HEK293 (cell line): ENCODE data around the gene VPREB3.

Experiments
- KLF9 ChIP-seq: fragments of 450-650 bp; formaldehyde crosslinking; IDR thresholded peaks from 2 replicates; pipeline ENCODE4 v1.5.1; 2016; ENCODE audit warnings: missing biosample characterization, missing genetic modification characterization, low read depth
- TRIM28 ChIP-seq: IDR thresholded peaks from 2 replicates; pipeline ENCODE4 v1.6.1; 2011; ENCODE audit warnings: low read length, control low read depth, borderline replicate concordance
- YY2 ChIP-seq: fragments of 450-650 bp; formaldehyde crosslinking; IDR thresholded peaks from 2 replicates; pipeline ENCODE4 v1.5.1; 2016; ENCODE audit warnings: missing biosample characterization, missing genetic modification characterization
- ZBTB17 ChIP-seq: fragments of 450-650 bp; formaldehyde crosslinking; IDR thresholded peaks from 2 replicates; pipeline ENCODE4 v1.5.1; 2016; ENCODE audit warnings: missing biosample characterization, missing genetic modification characterization
- ZBTB8A ChIP-seq: fragments of 450-650 bp; formaldehyde crosslinking; IDR thresholded peaks from 2 replicates; pipeline ENCODE4 v1.5.1; 2016; ENCODE audit warnings: missing biosample characterization, missing genetic modification characterization
- ZNF146 ChIP-seq: fragments of 450-650 bp; formaldehyde crosslinking; IDR thresholded peaks from 2 replicates; pipeline ENCODE4 v1.5.1; 2016; ENCODE audit warnings: missing biosample characterization, missing genetic modification characterization
- ZNF341 ChIP-seq: fragments of 450-650 bp; formaldehyde crosslinking; IDR thresholded peaks from 2 replicates; pipeline ENCODE4; 2016; ENCODE audit warnings: low read depth, missing biosample characterization, missing genetic modification characterization
- ZNF350 ChIP-seq: fragments of 450-650 bp; formaldehyde crosslinking; IDR thresholded peaks from 2 replicates; pipeline ENCODE4 v1.5.0; 2017; ENCODE audit warnings: missing biosample characterization, mild to moderate bottlenecking, missing genetic modification characterization
- ZNF37A ChIP-seq: fragments of 450-650 bp; IDR thresholded peaks from 2 replicates; pipeline ENCODE4 v1.5.1; 2018; ENCODE audit warnings: missing biosample characterization, missing genetic modification characterization
- ZNF394 ChIP-seq: fragments of 450-650 bp; formaldehyde crosslinking; IDR thresholded peaks from 2 replicates; pipeline ENCODE4 v1.5.1; 2016; ENCODE audit warnings: missing biosample characterization, missing genetic modification characterization, mild to moderate bottlenecking, moderate library complexity, borderline replicate concordance
- ZNF404 ChIP-seq: fragments of 450-650 bp; formaldehyde crosslinking; IDR thresholded peaks from 2 replicates; pipeline ENCODE4 v1.5.1; 2017; ENCODE audit warnings: missing biosample characterization, missing genetic modification characterization
- ZNF426 ChIP-seq: fragments of 450-650 bp; formaldehyde crosslinking; IDR thresholded peaks from 2 replicates; pipeline ENCODE4 v1.5.1; 2017; ENCODE audit warnings: missing biosample characterization, missing genetic modification characterization, mild to moderate bottlenecking, inconsistent platforms, moderate library complexity
- ZNF48 ChIP-seq: fragments of 450-650 bp; formaldehyde crosslinking; IDR thresholded peaks from 2 replicates; pipeline ENCODE4 v1.5.1; 2016; ENCODE audit warnings: missing biosample characterization, missing genetic modification characterization
- ZSCAN16 ChIP-seq: fragments of 450-650 bp; formaldehyde crosslinking; IDR thresholded peaks from 2 replicates; pipeline ENCODE4 v1.5.1; 2016; ENCODE audit warnings: missing biosample characterization, missing genetic modification characterization
- TF ChIP-seq, protein P1 (sequence below): fragments of 450-650 bp; IDR thresholded peaks from 2 replicates; pipeline ENCODE4 v1.5.1; 2018; ENCODE audit warnings: missing biosample characterization, missing genetic modification characterization
- TF ChIP-seq, protein P2 (sequence below): fragments of 450-650 bp; formaldehyde crosslinking; conservative IDR thresholded peaks from 2 replicates; pipeline ENCODE4 v1.5.1; 2016; ENCODE audit warnings: low read depth, missing biosample characterization, missing genetic modification characterization
- TF ChIP-seq, protein P3 (sequence below): fragments of 450-650 bp; formaldehyde crosslinking; IDR thresholded peaks from 2 replicates; pipeline ENCODE4 v1.5.1; 2016; ENCODE audit warnings: missing biosample characterization, missing genetic modification characterization
- TF ChIP-seq, protein P4 (sequence below): fragments of 450-650 bp; formaldehyde crosslinking; IDR thresholded peaks from 2 replicates; pipeline ENCODE4 v1.5.1; 2016; ENCODE audit warnings: missing biosample characterization, missing genetic modification characterization
- TF ChIP-seq, protein P5 (sequence below): fragments of 450-650 bp; formaldehyde crosslinking; IDR thresholded peaks from 2 replicates; pipeline ENCODE4 v1.5.1; 2016; ENCODE audit warnings: missing biosample characterization, missing genetic modification characterization
- TF ChIP-seq, protein P6 (sequence below): fragments of 450-650 bp; formaldehyde crosslinking; IDR thresholded peaks from 2 replicates; pipeline ENCODE4 v1.5.1; 2016; ENCODE audit warnings: missing biosample characterization, missing genetic modification characterization
- TF ChIP-seq, protein P7 (sequence below): fragments of 450-650 bp; formaldehyde crosslinking; IDR thresholded peaks from 2 replicates; pipeline ENCODE4 v1.5.1; 2017; ENCODE audit warnings: missing biosample characterization, missing genetic modification characterization

VPREB3 gene

DNA sequence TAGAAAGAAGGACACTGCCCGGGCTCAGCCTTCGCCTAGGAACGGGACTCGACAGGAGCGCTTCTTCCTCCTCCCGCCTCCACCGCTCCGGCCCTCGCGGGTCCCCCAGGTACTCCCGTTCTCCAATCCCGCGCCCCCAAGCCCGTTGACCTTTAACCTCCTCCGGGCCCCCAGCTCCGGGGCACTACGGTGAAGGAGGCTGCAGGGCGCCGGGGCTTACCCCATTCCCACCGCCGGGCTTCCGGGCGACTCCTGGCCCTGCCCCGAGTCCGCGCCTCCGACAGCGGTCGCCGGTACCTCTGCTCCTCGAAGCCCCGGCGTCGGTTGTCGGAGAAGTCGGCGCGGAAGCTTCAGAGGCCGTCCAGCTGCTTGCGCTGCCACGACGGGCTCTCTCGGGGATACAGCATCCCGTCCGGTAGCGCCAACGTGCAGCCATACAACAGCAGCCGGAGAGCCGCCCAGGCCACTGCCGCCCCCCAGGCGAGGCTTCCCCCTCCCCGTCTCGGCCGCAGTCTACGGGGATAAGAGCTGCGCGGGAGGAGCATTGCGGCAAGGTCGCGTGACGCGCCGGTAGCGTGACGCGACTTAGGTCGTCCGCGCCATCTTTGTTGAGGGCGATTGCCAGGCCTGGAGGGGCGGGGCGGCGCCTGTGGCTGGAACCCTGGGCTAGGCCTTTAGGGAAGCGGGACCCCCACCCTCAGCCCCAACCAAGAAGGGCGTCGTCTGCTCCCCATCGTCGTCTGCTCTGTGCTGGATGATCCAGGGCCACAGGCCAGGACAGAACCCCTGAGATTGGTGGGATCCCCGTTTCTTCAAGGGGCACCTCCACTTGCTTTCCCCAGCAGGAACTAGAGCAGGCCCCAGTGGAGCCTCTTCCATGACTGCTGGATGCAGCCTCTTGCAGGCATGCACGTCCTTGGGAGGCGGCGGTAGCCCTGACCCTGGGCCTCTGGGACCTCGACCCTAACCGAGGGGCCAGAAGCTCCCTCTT is 37.1 kb downstream of the VPREB3 start (continued):
- TF ChIP-seq, protein P1, sequence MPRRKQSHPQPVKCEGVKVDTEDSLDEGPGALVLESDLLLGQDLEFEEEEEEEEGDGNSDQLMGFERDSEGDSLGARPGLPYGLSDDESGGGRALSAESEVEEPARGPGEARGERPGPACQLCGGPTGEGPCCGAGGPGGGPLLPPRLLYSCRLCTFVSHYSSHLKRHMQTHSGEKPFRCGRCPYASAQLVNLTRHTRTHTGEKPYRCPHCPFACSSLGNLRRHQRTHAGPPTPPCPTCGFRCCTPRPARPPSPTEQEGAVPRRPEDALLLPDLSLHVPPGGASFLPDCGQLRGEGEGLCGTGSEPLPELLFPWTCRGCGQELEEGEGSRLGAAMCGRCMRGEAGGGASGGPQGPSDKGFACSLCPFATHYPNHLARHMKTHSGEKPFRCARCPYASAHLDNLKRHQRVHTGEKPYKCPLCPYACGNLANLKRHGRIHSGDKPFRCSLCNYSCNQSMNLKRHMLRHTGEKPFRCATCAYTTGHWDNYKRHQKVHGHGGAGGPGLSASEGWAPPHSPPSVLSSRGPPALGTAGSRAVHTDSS (tag by site-specific recombination) = no peak
- TF ChIP-seq ZNF146 (no peak; the same call in 1 of the 2 replicates), ZNF48 (tag by site-specific recombination) (no peak), ZBTB8A (tag by site-specific recombination) (peak; percentile 69), ZNF37A (tag by site-specific recombination) (no peak), ZNF394 (peak; percentile 75; the same call in 1 of the 2 replicates), TRIM28 (no peak), ZNF341 (tag by site-specific recombination) (peak; percentile 85), ZNF350 (tag by site-specific recombination) (no peak), ZBTB17 (tag by site-specific recombination) (peak; percentile 92), KLF9 (peak; percentile 87), ZNF426 (no peak), YY2 (tag by site-specific recombination) (peak; percentile 73), ZNF404 (tag by site-specific recombination) (no peak), ZSCAN16 (no peak)
- TF ChIP-seq, protein P2, sequence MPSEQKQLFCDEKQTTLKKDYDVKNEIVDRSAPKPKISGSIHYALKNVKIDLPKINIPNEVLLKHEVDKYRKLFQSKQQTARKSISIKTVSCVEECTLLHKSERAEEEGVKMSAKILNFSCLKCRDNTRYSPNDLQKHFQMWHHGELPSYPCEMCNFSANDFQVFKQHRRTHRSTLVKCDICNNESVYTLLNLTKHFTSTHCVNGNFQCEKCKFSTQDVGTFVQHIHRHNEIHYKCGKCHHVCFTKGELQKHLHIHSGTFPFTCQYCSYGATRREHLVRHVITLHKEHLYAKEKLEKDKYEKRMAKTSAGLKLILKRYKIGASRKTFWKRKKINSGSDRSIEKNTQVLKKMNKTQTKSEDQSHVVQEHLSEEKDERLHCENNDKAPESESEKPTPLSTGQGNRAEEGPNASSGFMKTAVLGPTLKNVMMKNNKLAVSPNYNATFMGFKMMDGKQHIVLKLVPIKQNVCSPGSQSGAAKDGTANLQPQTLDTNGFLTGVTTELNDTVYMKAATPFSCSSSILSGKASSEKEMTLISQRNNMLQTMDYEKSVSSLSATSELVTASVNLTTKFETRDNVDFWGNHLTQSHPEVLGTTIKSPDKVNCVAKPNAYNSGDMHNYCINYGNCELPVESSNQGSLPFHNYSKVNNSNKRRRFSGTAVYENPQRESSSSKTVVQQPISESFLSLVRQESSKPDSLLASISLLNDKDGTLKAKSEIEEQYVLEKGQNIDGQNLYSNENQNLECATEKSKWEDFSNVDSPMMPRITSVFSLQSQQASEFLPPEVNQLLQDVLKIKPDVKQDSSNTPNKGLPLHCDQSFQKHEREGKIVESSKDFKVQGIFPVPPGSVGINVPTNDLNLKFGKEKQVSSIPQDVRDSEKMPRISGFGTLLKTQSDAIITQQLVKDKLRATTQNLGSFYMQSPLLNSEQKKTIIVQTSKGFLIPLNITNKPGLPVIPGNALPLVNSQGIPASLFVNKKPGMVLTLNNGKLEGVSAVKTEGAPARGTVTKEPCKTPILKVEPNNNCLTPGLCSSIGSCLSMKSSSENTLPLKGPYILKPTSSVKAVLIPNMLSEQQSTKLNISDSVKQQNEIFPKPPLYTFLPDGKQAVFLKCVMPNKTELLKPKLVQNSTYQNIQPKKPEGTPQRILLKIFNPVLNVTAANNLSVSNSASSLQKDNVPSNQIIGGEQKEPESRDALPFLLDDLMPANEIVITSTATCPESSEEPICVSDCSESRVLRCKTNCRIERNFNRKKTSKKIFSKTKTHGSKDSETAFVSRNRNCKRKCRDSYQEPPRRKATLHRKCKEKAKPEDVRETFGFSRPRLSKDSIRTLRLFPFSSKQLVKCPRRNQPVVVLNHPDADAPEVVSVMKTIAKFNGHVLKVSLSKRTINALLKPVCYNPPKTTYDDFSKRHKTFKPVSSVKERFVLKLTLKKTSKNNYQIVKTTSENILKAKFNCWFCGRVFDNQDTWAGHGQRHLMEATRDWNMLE (tag by site-specific recombination) = peak; percentile 33
- TF ChIP-seq, protein P3, sequence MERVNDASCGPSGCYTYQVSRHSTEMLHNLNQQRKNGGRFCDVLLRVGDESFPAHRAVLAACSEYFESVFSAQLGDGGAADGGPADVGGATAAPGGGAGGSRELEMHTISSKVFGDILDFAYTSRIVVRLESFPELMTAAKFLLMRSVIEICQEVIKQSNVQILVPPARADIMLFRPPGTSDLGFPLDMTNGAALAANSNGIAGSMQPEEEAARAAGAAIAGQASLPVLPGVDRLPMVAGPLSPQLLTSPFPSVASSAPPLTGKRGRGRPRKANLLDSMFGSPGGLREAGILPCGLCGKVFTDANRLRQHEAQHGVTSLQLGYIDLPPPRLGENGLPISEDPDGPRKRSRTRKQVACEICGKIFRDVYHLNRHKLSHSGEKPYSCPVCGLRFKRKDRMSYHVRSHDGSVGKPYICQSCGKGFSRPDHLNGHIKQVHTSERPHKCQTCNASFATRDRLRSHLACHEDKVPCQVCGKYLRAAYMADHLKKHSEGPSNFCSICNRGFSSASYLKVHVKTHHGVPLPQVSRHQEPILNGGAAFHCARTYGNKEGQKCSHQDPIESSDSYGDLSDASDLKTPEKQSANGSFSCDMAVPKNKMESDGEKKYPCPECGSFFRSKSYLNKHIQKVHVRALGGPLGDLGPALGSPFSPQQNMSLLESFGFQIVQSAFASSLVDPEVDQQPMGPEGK = peak; percentile 99
- TF ChIP-seq, protein P4, sequence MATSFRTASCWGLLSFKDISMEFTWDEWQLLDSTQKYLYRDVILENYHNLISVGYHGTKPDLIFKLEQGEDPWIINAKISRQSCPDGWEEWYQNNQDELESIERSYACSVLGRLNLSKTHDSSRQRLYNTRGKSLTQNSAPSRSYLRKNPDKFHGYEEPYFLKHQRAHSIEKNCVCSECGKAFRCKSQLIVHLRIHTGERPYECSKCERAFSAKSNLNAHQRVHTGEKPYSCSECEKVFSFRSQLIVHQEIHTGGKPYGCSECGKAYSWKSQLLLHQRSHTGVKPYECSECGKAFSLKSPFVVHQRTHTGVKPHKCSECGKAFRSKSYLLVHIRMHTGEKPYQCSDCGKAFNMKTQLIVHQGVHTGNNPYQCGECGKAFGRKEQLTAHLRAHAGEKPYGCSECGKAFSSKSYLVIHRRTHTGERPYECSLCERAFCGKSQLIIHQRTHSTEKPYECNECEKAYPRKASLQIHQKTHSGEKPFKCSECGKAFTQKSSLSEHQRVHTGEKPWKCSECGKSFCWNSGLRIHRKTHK = no peak
- TF ChIP-seq, protein P5, sequence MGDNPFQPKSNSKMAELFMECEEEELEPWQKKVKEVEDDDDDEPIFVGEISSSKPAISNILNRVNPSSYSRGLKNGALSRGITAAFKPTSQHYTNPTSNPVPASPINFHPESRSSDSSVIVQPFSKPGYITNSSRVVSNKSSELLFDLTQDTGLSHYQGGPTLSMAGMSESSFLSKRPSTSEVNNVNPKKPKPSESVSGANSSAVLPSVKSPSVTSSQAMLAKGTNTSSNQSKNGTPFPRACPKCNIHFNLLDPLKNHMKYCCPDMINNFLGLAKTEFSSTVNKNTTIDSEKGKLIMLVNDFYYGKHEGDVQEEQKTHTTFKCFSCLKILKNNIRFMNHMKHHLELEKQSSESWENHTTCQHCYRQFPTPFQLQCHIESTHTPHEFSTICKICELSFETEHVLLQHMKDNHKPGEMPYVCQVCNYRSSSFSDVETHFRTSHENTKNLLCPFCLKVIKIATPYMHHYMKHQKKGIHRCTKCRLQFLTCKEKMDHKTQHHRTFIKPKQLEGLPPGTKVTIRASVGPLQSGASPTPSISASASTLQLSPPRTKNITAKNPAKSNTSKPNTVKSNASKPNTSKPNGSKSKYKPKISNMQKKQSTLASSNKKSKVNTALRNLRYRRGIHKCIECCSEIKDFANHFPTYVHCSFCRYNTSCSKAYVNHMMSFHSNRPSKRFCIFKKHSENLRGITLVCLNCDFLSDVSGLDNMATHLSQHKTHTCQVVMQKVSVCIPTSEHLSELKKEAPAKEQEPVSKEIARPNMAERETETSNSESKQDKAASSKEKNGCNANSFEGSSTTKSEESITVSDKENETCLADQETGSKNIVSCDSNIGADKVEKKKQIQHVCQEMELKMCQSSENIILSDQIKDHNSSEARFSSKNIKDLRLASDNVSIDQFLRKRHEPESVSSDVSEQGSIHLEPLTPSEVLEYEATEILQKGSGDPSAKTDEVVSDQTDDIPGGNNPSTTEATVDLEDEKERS (tag by site-specific recombination) = 0 out of 2 replicates have a peak, but pooled peaks have one; percentile 7
- TF ChIP-seq, protein P6, sequence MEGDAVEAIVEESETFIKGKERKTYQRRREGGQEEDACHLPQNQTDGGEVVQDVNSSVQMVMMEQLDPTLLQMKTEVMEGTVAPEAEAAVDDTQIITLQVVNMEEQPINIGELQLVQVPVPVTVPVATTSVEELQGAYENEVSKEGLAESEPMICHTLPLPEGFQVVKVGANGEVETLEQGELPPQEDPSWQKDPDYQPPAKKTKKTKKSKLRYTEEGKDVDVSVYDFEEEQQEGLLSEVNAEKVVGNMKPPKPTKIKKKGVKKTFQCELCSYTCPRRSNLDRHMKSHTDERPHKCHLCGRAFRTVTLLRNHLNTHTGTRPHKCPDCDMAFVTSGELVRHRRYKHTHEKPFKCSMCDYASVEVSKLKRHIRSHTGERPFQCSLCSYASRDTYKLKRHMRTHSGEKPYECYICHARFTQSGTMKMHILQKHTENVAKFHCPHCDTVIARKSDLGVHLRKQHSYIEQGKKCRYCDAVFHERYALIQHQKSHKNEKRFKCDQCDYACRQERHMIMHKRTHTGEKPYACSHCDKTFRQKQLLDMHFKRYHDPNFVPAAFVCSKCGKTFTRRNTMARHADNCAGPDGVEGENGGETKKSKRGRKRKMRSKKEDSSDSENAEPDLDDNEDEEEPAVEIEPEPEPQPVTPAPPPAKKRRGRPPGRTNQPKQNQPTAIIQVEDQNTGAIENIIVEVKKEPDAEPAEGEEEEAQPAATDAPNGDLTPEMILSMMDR (tag by site-specific recombination) = peak; percentile 33; the same call in 1 of the 2 replicates
- TF ChIP-seq, protein P7, sequence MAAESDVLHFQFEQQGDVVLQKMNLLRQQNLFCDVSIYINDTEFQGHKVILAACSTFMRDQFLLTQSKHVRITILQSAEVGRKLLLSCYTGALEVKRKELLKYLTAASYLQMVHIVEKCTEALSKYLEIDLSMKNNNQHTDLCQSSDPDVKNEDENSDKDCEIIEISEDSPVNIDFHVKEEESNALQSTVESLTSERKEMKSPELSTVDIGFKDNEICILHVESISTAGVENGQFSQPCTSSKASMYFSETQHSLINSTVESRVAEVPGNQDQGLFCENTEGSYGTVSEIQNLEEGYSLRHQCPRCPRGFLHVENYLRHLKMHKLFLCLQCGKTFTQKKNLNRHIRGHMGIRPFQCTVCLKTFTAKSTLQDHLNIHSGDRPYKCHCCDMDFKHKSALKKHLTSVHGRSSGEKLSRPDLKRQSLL (tag by site-specific recombination) = no peak
